T47D (cell line): ENCODE data around the gene CBX4.
A peak's percentile ranks its signal among the peaks of the same experiment; 100 is the strongest.

Experiments
- DNase-seq, 2 experiments: peaks; one replicate each; pipeline versions ENCODE4 v3.0.0 to v3.0.0-alpha.2; 2011 to 2012; ENCODE audit warnings: low read depth in 1 of 2, low spot score in 1 of 2
- JUND ChIP-seq: IDR thresholded peaks from 2 replicates; pipeline ENCODE4 v1.6.1; 2012; ENCODE audit warnings: low read depth
- in situ Hi-C: cut with HindIII; loops from 2 replicates; pipeline ENCODE4 v1.10.0; 2016; ENCODE audit warnings: low sequenced_read_pairs, low pct_unique_long_range_greater_than_20kb

CBX4 gene

GRCh38 chr17:79866791-79867518 is 27.7 kb upstream of the CBX4 start:
- no peak for TF ChIP-seq JUND
- in situ Hi-C loops, result no loop called here
- no peak for DNase-seq

- TF ChIP-seq JUND, result no peak
Measured at GRCh38 chr17:79865351-79866210, 26.3 kb upstream of the CBX4 start.

GRCh38 chr17:79864617-79865250 is 25.5 kb upstream of the CBX4 start:
- DNase-seq, result no peak
- in situ Hi-C loops, result no loop called here
- TF ChIP-seq JUND, result no peak

More at GRCh38 chr17:79865351-79866210, 26.3 kb upstream of the CBX4 start:
- in situ Hi-C loops, result no loop called here
- no peak for DNase-seq

GRCh38 chr17:79864147-79864546 is 24.9 kb upstream of the CBX4 start:
- in situ Hi-C loops, result no loop called here
- TF ChIP-seq JUND, result no peak
- no peak for DNase-seq

- in situ Hi-C loops, result no loop called here
- TF ChIP-seq JUND, result no peak
- DNase-seq, result no peak
Measured at GRCh38 chr17:79862771-79863440, 23.7 kb upstream of the CBX4 start.

GRCh38 chr17:79862238-79862637 is 23.0 kb upstream of the CBX4 start:
- in situ Hi-C loops, result no loop called here

GRCh38 chr17:79861413-79862216 is 22.4 kb upstream of the CBX4 start:
- in situ Hi-C loops, result no loop called here
- TF ChIP-seq JUND, result no peak
- DNase-seq, result no peak

More at GRCh38 chr17:79862238-79862637, 23.0 kb upstream of the CBX4 start:
- DNase-seq, result no peak
- no peak for TF ChIP-seq JUND

- DNase-seq, result no peak
- in situ Hi-C loops, result no loop called here
- no peak for TF ChIP-seq JUND
Measured at GRCh38 chr17:79859676-79860615, 20.7 kb upstream of the CBX4 start.

GRCh38 chr17:79857095-79857494 is 17.9 kb upstream of the CBX4 start:
- in situ Hi-C loops, result no loop called here
- DNase-seq, result peak in 1 of 2 experiments; percentile 52
- no peak for TF ChIP-seq JUND

- in situ Hi-C loops, result no loop called here
- DNase-seq, result no peak
- no peak for TF ChIP-seq JUND
Measured at GRCh38 chr17:79855331-79856124, 16.3 kb upstream of the CBX4 start.
